Fibroblast of the aortic adventitia (primary cell): Measurements from ENCODE around the gene ARTN. TPM values are rescaled to one million over a fixed set of nuclear protein-coding genes. Genes with fewer than 3 reads are reported as not detected.

Experiments
- DNase-seq: peaks from one replicate; pipeline ENCODE4 v3.0.0-alpha.2; 2010; ENCODE audit warnings: low read depth
- H3K4me3 ChIP-seq: 2 replicates; pipeline ENCODE4 v1.5.1; 2011; ENCODE audit warnings: low read depth, mild to moderate bottlenecking, control low read depth, low read length, moderate library complexity
- CTCF ChIP-seq: IDR thresholded peaks from 2 replicates; pipeline ENCODE4 v1.5.1; 2011; ENCODE audit warnings: mild to moderate bottlenecking, low read length, control low read depth, inconsistent platforms; ENCODE audit not compliant: insufficient read depth
- total RNA-seq: library from RNA; depleted of rRNA; stranded (reverse); fragments of >200 nt; gene quantifications from 2 replicates; pipeline ENCODE4 v1.2.3, GENCODE V29; 2012; ENCODE audit warnings: low replicate concordance

The ARTN gene
- not detected in 2 replicates for total RNA-seq

GRCh38 chr1:43933386-43934100 lies at the start of gene ARTN:
Gene ARTN (plus strand): TSS chr1:43933801. CDS start chr1:43935657, 1,856 bp downstream.
- H3K4me3 ChIP-seq: peak within 1 kb of the TSS; percentile 37
- TF ChIP-seq CTCF: no peak
- no peak for DNase-seq

GRCh38 chr1:43885279-43885801 lies 48.3 kb upstream of the ARTN start:
- DNase-seq: no peak
- no peak overlapping the region for H3K4me3 ChIP-seq
- no peak for TF ChIP-seq CTCF

- no peak for DNase-seq
- no peak for TF ChIP-seq CTCF
- H3K4me3 ChIP-seq: no peak overlapping the region
Observed at GRCh38 chr1:43887748-43888147, 45.9 kb upstream of the ARTN start.

GRCh38 chr1:43890815-43891214 lies 42.8 kb upstream of the ARTN start:
- DNase-seq: no peak
- TF ChIP-seq CTCF: no peak
- H3K4me3 ChIP-seq: no peak overlapping the region

GRCh38 chr1:43893006-43893405 lies 40.6 kb upstream of the ARTN start:
- H3K4me3 ChIP-seq: no peak overlapping the region
- no peak for TF ChIP-seq CTCF
- DNase-seq: peak; percentile 67

GRCh38 chr1:43898981-43899380 lies 34.6 kb upstream of the ARTN start:
- no peak for DNase-seq
- no peak overlapping the region for H3K4me3 ChIP-seq
- no peak for TF ChIP-seq CTCF
